GM19043 (cell line): Measurements from ENCODE around the gene PEX16.
"Not testable (repeated sequence)": the region's sequence is repeated elsewhere in the genome, so short reads cannot be mapped to it uniquely, and the experiment has no call there.

Source experiments
- ATAC-seq: cut with Tn5 transposase; IDR thresholded peaks from one replicate; pipeline ENCODE4 v1.9.1; 2021; ENCODE audit warnings: low read depth; ENCODE audit not compliant: unreplicated experiment

The PEX16 gene

GRCh38 chr11:45900916-45901617 lies 16.6 kb downstream of the PEX16 start:
- no peak for ATAC-seq

DNA sequence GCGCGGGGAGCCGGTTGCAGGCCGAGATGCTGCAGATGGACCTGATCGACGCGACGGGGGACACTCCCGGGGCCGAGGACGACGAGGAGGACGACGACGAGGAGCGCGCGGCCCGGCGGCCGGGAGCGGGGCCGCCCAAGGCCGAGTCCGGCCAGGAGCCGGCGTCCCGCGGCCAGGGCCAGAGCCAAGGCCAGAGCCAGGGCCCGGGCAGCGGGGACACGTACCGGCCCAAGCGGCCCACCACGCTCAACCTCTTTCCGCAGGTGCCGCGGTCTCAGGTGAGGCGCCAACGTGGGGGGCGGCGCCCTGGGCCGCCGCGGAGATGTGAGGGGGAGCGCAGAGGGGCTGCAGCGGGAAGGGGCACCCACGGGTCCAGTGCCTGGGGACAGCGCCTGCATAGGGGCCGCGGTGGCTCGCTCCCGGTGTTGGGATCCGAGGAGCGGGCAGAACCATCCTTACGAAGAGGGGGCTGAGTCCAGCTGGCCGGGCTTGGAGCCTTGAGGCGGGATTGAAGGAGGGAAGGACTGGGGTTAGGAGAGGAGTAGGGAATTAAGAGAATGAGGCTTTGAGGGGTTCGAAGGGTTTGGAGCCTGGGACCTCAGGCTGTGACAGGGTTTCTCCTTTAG lies 17.4 kb downstream of the PEX16 start:
- not testable (repeated sequence) for ATAC-seq

DNA sequence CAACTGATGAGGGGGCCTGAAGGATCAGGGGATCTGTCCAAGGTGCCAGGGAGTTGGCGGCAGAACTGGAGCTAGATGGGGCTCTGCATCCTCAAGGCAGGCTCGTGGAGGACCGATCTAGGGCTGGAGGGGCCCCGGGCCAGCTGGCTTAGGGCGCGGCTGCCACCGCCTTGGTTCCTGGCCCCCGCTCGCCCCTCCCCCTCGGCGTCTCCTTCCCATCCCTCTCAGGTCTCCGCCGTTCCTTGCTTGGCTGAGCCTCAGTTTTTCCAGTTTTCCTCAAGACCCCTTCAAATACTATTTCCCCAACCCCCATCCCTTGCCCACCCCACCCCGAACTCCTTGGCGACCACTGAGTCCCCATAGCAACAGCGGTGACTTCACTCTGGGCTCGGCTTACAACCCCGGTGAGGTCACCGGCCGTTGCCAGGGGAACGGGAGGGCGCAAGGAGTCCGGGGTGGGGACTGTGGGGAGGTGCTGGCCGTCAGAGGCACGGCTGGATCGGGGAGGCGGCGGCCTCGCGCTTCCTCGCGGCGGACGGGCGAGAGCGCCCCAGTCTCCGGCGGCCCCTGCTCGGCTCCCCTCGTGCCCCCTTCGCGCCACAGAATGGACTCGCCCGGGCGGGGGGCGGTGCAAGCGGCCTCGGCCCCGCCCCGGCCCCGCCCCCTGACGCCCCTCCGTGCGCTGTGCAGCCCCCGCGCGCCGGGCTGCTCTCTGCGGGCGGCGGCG lies 18.1 kb downstream of the PEX16 start:
- ATAC-seq: peak; percentile 59

DNA sequence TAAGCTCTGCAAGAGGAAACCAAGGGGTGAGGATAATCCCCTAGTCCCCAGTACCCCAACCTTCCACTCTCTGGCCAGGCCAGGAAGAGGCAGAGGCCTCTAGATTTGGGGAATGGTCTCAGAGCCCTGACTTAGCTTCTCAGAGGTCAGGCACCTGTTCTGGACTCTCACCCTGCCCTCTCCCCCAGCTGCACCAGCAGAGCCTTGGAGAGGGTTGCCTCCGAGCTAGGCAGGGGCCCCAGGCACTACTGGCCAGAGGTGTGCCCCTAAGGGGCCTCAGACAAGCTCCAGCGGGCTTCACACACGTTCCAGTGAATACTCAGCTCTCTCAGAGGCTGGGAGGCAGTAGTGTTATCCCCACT lies 18.6 kb downstream of the PEX16 start:
- no peak for ATAC-seq

- no peak for ATAC-seq
Measured at GRCh38 chr11:45897556-45897955, 20.1 kb downstream of the PEX16 start.

DNA sequence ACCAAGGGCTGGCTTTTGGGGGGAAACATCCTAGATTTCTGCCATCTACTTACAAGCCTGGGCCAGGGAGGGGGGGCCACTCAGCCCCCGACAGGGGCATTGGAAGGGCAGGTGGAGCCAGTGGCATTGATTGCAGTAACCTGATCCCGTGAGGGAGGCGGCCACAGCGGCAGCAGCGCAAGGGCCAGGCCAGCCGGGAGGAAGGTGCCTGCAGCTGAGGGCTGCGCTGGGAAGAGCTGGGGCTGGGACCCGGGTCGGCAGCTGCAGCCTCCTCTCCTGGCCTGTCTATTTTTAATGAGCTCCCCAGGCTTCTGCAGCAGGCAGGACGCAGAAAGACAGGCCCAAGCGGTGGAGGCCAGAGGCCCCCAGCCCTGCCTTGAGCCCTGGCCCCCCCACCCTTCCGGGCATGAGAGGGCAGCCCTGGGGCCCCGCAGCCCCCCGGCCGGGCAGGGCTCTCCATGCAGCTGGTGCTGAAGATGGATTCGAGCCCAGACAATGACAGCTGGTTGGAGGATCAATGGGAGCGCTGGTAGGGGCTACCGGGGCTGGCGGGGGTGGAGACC lies 21.2 kb downstream of the PEX16 start:
- no peak for ATAC-seq

- ATAC-seq: no peak
Measured at GRCh38 chr11:45895553-45896259, 22.0 kb downstream of the PEX16 start.

DNA sequence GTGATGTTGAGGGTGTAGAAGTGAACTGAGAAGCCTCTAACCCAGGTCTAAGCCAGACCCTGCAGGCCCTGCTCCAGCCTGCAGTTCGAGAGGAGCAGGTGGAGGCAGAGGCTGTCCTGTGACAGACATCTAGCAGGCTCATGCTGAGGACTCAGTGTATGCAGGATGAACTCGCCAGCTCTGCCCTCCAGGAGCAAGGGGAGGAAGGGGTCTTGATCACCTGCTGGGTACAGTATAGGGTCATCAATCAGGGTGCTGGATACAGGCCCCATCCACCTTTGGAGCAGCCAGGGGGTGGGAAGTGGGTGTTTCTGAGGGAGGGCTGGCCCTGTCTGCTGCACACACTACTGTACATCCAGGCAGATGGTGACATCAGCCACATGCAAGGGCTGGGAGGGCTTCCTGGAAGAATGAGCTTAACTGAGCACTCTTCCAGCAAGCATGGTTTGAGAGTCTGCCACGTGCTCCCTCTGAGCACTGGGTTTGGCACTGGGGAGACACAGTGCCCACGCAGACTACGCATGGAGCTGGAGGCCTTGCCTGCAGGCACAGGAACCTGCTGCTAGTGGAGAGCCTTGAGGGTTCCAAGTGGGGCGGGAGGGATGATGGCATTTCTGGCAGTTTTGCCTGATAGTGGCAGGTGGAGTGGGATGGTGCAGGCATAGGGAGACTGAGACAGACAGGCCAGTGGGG lies 23.0 kb downstream of the PEX16 start:
- ATAC-seq: no peak

GRCh38 chr11:45892856-45893255 lies 24.8 kb downstream of the PEX16 start:
- no peak for ATAC-seq

GRCh38 chr11:45890886-45891550 lies 26.7 kb downstream of the PEX16 start:
- no peak for ATAC-seq

GRCh38 chr11:45889966-45890365 lies 27.7 kb downstream of the PEX16 start:
- ATAC-seq: no peak

GRCh38 chr11:45889555-45889954 lies 28.1 kb downstream of the PEX16 start:
- no peak for ATAC-seq

- ATAC-seq: no peak
Measured at GRCh38 chr11:45887587-45887986, 30.1 kb downstream of the PEX16 start.

- no peak for ATAC-seq
Measured at GRCh38 chr11:45886816-45887520, 30.7 kb downstream of the PEX16 start.

- no peak for ATAC-seq
Measured at GRCh38 chr11:45885921-45886721, 31.6 kb downstream of the PEX16 start.

DNA sequence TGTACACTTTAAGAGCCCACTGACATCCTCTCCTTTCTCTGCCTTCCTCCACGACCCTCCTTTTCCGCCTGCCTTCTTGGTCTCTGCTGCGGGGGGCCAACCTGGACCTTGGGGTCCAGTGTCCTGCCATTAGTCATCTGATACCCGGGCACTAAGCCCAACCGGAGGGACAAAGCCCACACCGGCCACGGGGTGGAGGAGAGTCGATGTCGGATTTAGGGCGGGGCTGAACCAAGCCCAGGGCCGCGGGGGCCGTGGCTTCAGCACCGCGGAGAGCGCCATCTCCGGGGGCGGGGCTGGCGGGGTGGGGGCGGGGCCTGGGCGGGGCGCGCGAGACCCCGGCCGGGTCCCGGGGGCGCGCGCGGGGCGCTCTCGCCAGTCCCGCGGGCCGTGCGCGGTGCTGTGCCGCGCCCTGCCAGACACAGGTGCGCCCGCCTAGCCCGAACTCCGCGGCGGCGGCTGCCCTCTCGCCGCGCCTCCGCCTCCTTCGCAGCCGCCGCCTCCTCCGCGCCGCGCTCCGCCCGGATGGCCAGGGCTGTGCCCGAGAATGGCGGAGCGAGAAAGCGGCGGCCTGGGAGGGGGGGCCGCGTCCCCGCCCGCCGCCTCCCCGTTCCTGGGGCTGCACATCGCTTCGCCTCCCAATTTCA lies 32.3 kb downstream of the PEX16 start, which contains the start of gene MAPK8IP1:
Gene MAPK8IP1 (plus strand): TSS at position 378 of the 647 bp plus-strand sequence. CDS start 170 bp downstream, at position 548.
- ATAC-seq: no peak

DNA sequence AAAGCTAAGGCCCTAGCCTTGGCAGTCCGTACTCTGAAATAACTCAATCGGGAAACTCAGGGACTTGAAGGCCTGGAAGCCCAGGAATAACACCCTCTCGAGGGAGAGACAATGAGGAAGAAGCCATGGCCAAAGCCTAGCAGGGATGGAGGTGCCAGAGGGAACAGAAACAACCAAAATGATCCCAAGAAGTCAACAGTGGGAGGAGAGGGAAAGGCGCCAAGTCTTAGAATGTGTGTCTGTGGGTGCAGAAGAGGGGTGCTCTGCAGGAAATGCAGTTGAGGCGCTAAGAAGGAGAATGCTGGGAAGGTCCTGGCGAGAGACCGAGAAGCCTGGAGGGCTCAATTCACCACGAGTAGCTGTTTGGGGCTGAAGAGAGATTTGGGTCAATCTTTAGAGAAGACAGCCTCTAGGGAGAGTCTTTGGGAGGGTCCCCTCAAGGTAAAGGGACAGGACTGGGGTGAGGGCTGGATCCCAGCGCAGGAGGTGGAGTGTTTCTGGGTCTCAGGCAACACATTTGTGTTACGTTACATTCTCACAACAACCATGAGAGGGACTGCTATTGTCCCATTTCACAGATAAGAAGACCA lies 33.0 kb downstream of the PEX16 start:
- ATAC-seq: no peak
